ENCODE measurements around the gene GAK.
A peak's percentile ranks its signal among the peaks of the same experiment; 100 is the strongest.
"Not testable (repeated sequence)": the region's sequence is repeated elsewhere in the genome, so short reads cannot be mapped to it uniquely, and the experiment has no call there.

Gene GAK

DNA sequence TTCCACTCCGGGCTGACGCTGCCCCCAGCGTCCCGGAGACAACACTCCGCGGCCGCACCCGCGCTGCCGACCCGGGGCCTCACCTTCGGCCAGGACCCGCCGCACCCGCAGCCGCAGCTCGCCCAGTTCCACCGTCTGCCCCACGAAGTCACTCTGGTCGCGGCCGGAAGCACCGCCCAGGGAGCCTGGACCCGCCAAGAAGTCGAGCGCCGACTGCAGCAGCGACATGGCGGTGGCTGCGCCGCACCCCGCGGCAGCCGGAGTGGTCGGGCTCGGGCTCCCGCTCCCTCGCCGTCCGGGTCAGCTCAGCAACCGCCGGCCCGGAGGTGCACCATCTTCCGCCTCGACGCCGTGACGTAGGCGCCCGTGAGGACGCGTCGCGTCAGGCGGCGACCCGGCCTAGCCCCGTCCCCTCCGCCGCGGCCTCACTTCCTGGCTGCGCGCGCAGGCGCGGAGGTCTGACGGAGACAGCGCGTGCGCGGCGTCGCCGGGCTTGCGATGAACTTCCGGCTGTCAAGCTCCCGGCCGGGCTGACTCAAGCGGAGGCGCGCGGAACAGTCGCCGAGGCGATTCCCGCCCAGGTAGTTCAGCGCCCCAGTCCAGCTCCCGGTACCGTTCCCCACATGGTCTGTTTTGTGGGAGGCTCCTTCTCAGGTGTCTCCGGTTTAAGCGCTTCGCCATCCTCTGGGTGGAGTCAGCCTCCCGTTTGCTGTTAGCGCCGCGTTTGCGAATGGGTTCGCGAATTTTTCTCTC lies at the start of gene GAK, which contains the start of gene TMEM175:
Gene GAK, minus strand, starts transcription at position 357 of the 753 bp plus-strand sequence. Its CDS starts 129 bp downstream, at position 228.
Gene TMEM175, plus strand, starts transcription at position 501 of the 753 bp plus-strand sequence. CDS start 15,280 bp downstream, outside the sequence.
- DNase-seq = peak; percentile 91 to 96 (median 94)

GRCh38 chr4:978957-979701 lies 47.0 kb upstream of the GAK start:
- DNase-seq = no peak

DNA sequence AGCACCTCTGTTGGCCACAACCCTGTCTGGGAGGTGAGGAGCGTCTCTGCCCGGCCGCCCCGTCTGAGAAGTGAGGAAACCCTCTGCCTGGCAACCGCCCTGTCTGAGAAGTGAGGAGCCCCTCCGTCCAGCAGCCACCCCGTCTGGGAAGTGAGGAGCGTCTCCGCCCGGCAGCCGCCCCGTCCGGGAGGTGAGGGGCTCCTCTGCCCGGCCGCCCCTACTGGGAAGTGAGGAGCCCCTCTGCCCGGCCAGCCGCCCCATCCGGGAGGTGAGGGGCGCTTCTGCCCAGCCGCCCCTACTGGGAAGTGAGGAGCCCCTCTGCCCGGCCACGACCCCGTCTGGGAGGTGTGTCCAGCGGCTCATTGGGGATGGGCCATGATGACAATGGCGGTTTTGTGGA lies 43.9 kb upstream of the GAK start:
- not testable (repeated sequence) for DNase-seq

DNA sequence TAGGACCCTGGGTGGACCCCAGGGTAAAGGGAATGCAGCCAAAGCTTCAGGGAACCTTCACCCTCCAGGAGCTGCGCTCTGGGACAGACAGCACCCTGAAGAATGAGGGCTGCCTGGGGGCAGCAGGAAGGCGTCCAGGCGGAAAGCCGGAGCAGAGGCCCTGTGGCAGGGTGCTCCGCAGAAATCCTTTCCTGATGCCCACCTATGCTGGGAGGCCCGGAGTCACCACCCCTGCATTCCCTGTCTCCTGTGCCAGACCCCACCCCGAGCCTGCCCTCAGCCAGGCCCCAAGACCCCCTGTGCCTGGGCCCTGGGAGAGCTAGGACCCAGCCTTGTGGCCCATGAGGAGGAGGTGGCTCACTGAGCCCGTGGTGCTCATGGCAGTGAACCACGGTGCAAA lies 42.6 kb upstream of the GAK start:
- no peak for DNase-seq

GRCh38 chr4:973431-974397 lies 41.6 kb upstream of the GAK start, which contains the start of gene DGKQ:
TSS of gene DGKQ (minus strand) at chr4:973569. CDS start at chr4:973482, 87 bp downstream.
- DNase-seq = peak; percentile 79 to 86 (median 84)

DNA sequence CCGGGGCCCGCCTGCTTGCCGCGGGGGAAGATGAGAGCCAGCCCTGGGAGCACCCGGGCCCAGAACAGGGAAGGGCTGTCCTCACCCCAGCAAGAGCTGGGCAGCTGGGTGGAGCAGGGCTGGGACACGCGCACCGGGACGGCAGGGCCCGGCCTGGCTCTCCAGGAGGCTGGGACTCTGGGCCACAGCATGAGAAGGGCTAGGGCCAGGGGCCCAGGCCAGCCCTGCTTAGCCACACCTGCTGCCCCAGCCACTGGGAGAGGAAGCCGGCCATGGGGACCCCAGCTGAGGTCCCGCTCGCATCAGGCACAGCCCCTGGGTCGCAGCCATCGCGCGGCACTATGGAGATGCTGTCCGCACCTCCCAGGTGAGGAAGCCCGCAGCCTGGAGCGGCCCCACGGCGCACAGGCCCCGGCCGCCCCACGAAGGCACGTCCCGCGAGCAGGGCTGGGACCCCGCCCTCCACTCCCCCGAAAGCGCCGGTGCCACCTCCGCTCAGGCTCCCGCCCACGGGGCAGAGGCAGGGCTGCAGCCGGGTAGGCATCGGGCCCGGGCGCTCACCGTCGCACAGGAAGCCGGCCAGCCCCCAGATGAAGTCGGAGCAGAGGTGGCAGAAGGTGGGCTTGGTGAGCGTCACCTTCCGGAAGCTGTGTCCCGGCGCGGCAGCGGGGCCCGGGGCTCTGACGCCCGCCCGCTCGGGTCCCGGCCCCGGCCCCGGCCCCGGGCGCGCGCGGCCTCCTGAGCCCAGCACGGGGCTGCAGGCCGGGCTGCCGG lies 40.7 kb upstream of the GAK start:
- peak; percentile 19 to 44 (median 27) for DNase-seq

DNA sequence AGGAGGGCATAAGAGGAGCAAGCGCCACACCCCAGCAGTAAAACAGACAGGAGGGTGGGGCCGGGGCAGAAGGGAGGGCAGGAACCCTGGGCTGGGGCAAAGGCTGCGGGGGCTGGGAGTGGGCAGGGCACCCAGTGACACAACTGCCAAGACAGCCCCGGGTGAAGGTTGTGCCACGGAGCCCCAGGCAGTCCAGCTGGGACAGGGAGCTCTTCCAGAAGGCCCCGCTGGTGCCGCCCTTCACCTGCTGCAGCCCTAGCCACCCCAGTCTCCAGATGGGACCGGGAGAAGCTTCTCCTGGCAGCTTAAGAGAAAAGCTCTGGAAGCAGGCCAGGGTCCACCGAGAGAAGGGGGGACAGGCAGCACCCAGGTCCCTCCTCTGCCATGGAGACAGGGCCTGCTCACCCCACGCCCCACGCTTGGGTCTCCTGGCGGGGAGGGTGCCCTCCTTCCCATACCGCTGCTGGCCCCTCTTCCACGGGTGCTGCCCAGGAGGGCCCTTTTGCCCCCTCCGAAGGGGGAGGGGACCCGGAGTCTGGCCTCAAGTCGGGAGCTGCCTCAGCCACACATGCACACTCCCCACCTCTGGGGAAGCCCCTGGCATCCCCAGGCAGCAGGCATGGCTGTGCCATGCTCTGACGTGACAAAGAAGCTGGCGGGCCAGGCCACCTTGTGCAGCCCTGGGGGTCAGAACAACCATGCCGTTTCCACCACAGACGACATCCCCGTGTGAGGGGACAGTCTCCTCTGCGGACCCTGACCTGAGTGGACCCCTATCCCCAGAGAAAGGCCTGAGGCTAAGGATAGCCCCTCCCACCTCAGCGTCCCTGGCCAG lies 39.8 kb upstream of the GAK start:
- no peak for DNase-seq

DNA sequence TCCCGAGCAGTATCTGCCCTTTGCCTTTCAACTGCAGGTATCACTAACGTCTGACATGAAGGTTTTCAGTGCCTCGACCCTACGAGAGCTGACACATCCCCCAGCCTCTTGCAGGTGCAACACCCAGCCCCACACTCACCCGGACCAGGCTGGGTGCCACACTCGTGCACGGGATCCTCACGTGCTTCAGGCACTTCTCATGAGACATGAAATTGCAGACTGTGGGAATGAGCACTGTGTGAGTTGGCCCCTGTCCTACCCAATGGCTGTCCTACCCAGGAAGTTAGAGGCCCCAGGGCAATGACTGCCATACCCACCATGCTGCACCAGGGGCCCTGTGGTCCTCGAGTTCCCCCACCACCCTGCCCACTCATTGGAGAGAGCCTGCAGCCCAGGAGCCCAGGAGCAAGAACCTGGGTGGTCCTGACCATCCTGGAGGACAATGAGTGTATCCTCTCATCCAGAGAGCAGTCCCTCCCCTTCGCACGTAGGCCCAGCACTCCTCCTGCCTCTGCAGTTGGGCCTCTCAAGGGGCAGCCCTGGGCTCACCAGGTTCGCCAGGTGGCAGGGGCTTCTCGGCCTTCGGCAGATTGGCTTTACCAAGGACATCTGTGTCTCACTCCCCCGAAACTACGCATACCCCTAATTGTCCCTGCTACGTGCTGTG lies 38.9 kb upstream of the GAK start:
- no peak for DNase-seq

- no peak for DNase-seq
Measured at GRCh38 chr4:970046-970745, 38.1 kb upstream of the GAK start.

GRCh38 chr4:968621-969394 lies 36.7 kb upstream of the GAK start:
- DNase-seq = no peak

GRCh38 chr4:968221-968620 lies 36.1 kb upstream of the GAK start:
- no peak for DNase-seq

- DNase-seq = no peak
Measured at GRCh38 chr4:967113-968104, 35.3 kb upstream of the GAK start.

GRCh38 chr4:966266-967112 lies 34.4 kb upstream of the GAK start:
- DNase-seq = no peak

DNA sequence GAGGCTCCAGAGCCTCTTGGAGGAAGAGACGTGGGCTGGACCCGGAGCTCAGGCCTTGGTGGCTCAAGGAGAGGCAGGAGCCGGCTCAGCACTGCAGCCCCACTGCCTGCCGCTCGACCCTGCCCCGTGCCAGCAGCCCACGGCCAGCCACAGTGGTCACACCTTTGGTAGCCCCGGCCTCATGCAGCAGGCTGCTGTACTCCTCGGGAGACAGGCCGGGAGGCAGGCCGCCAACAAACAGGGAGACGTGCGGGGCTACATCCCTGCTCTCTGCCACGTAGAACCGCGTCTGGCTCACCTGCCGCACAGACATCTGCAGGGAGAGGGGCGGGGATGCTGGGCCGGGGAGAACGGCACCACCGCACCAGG lies 33.6 kb upstream of the GAK start:
- DNase-seq = no peak

DNA sequence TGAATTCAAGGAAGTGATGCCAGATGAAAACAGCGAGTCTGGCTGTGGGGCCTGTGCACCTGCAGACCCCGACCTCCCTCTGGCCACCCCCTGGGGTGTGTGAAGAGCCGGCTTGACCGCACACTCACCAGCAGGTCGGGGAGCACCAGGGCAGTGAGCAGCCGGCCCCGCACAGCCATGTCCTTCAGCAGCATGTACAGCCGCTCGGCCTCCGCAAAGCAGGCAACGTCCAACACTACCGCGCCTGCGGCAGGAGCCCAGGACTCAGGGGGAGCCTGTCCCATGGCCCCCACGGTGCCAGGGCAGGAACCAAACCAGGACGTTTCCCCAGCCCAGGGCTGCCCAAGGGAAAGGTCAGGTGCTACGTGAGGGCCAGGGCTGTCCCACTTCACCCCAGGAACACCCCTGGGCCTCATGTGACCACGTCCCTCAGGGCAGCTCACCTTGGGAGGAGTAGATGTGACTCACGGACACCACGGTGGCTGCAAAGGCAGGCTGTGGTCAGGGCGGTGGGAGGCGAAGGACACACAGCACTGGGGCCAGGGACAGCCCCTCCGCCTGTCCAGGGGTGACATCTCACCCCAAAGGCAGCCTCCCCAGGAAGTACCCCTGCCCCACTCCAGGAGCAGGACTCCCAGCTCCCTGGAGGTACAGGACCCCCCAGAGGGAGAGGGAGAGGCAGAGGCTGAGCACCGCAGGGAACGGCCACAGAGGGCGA lies 33.1 kb upstream of the GAK start:
- no peak for DNase-seq
